Right hindlimb (tissue), 1 donor: ENCODE results near the gene TPCN1.

Experiments used
- DNase-seq: peaks from one replicate; pipeline ENCODE4 v3.0.0-alpha.2; 2018

TPCN1 gene

DNA sequence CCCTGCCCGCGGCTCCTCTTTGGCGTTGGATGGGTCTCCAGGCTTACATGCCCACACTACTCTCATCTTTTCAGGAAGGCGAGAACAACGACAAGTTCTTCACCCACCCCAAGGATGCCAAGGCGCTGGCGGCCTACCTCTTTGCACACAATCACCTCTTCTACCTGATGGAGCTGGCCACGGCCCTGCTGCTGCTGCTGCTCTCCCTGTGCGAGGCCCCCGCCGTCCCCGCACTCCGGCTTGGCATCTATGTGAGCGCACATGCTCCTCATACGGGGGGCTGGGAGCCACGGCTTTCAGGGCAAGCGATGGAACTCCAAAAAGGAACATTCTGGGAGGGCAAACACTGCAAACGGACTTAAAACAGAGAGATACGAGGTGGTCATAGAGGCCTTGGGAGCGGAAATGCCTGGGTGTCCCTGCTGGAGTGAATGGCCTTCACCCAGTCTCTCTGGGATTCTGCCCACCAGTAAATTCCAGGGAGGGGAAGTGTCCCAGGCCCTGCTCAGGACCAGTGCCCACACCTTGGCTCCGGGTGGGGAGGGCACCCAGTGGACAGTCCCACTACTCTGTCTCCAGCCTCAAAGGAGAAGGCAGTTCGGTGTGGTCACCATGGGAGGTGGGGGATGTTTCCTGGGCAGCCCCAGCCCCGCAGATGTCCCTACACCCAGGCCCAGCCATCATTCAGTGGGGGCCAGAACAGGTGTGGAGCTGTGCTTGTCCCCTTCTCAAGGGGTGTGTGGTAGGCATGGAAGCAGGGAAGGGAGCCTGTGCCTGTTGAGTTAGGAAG lies 45.0 kb downstream of the TPCN1 start:
- no peak for DNase-seq

GRCh38 chr12:113267621-113268020 lies 46.4 kb downstream of the TPCN1 start:
- no peak for DNase-seq

DNA sequence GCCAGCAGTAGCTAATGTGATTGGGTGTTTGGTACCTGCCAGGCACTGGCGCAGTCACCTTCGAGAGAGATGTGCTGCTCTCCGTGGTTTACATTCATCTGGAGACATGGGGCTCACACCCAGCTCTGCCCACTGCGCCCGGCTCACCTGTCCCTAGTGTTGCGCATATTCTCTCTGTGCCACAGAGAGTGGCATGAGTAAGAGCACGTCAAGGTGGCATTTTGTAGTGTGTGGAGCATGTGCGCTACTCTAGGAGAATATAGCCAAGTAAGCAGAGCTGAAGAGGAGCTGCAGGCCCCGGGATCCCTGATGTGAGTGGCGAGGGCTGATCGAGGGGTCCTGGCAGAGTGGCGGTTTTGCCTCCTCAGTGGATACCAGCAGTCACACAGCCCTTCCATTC lies 46.9 kb downstream of the TPCN1 start:
- no peak for DNase-seq

GRCh38 chr12:113268621-113269020 lies 47.4 kb downstream of the TPCN1 start:
- no peak for DNase-seq

DNA sequence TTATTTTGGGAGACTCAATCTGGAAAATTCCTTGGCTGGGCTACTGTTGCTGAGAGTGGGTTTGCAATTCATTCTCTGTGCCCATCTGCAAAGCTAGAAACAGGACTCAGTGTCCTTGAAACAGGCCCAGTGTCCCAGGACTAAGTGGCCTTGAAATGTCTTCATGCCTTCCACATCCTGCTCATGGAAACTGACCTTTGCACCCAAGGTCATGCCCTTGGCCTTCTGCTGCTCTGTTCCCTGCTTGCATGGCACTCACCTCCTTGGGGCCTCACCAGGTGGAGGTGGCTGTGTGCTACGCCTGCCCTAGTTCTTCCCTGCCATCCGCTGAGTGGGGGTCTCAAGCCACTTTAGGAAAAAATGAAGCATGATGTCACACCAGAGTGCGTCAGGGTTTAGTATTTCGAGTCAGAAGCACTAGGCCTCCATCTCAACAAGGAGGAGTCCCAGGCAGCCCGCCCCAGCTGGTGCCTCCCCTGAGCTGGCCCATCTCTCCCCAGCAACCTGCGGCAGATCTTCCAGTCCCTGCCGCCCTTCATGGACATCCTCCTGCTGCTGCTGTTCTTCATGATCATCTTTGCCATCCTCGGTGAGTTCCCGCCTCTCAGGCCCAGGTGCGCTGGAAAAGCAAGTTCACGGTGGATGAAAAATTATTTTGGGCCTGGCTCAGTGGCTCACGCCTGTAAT lies 48.1 kb downstream of the TPCN1 start:
- no peak for DNase-seq

GRCh38 chr12:113270709-113271009 lies 49.4 kb downstream of the TPCN1 start:
- no peak for DNase-seq

DNA sequence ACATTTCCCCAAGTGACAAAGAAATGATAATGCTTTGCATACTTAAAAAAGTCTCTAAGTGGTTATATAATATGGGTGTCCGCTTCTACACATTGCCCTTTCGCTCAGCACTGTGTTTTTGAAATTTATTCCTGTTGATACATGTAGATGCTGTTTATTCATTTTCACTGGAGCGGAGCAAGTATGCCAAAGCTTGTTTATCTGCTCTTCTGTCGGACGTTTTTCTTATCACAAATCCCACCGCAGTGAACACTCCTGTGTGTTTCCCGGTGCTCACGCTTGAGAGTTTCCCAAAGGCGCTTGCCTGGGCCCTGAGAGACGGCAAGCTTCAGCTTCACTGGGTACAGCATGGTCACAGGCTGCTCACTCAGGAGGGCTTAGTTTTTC lies 50.2 kb downstream of the TPCN1 start:
- no peak for DNase-seq

DNA sequence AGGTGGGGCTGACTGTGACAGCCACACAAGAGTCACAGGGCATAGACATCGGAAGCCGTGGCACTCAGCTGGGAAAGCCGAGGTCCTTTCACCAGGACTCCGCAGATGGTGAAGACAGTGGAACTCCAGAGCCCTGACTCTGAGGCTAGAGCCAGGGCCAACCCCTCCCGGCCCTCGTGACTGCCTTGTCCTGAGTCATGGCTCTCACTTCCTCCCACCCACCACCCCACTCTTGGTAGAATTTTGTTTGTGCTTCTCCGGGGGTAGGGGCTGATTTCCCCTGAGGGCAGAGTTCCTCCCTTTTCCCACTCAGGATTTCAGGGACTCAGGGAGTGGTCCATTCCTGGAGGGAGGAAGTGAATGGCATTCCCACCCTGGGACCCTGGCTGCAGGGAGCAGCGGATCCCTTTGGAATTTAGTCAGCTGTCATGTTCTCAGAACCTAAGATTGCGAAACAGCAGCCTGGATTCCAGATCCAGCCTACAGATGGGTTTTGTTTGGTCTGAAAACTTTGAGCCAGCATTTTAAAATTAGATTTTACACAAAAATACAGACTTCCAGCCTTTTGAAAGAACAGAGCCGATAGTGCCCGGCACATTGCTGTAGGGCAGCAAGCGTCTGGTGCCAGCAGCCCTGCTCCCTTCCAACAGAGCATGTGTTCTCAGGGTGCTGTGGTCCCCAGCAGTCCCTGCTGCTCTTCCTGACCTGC lies 50.7 kb downstream of the TPCN1 start:
- DNase-seq: peak; percentile 65

DNA sequence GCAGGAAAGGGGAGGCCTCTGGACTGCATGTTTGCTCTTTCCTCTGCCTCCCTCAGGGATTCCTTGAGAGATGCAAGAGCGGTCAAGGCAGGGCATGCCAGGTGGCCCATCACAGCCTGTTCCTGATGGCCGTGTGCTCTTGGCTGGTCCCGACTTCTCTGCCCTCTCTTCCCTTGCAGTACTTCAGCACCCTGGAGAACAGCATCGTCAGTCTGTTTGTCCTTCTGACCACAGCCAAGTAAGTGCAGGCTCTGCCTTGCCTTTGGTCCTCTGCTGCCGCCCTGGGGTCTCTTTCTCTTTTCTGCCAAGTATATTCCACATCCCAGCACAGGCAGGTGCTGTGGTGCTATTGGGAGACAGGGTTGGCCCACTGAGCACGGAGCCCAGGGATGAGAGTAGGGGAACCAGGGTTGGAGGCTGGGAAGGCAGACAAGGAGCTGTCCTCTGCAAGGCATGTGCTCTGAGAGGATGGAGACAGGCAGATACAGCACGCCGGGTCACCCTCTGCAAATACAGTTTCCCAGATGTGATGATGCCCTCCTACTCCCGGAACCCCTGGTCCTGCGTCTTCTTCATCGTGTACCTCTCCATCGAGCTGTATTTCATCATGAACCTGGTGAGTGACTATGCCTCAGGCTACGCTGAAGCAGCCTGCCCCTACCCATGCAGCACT lies 51.9 kb downstream of the TPCN1 start:
- DNase-seq: no peak

- DNase-seq: no peak
Measured at GRCh38 chr12:113274848-113275247, 53.6 kb downstream of the TPCN1 start.

DNA sequence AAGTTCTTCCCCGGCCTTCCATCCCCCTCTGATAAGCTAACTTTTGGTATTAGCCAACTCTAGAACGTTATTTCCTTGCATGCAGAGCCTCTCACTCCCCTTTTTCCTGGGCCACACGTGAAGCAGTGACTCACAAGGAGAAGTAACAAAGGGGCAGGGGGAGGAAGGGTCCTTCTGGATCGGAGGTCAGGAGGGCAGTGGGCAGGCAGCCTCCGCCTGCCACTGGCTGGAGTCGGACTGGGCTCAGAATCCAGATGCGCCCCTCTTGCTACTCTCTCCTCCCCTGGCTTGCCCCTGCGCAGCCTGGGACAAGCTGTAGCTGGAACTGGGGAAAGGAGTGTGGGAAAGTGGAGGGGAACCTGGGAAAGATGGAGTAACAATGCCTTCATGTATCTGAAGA lies 55.0 kb downstream of the TPCN1 start:
- no peak for DNase-seq

GRCh38 chr12:113276946-113277500 lies 55.8 kb downstream of the TPCN1 start:
- DNase-seq: no peak

DNA sequence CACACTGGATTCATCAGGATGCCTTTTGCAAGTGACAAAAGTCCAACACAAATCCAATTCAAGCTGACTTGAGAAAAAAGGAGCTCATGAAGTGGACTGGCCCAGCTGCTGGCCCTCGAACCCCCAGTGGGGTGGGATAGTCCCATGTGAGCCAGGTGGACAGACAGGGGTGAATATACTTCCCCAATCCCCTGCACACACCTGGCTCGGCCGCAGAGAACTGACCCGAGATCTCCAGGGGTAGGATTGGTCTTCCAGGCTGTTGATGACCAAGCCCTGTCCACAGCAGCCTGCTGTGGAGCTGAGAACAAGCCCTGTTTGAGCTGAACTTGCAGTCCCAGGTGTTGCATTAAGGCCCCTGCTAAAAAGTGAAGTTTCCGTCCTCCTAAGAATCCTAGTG lies 56.2 kb downstream of the TPCN1 start:
- no peak for DNase-seq

DNA sequence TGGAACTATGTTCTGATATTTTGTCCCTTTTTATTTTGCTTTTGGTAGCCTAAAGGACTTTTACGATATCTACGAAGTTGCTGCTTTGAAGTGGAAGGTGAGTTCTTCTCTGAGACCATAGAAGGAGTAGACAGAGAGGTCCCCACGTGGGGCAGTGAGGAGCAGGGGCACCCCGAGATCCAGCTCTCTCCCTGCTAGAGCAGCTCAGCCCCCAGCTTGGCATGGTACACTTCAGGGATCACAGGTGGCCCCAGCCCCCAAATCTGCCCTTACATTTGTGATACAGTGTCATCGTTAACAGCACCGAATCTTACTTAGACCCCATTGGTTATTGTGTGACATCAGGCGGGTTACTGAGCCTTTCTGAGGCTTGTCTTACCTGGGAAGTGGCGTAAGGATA lies 56.9 kb downstream of the TPCN1 start:
- DNase-seq: no peak

DNA sequence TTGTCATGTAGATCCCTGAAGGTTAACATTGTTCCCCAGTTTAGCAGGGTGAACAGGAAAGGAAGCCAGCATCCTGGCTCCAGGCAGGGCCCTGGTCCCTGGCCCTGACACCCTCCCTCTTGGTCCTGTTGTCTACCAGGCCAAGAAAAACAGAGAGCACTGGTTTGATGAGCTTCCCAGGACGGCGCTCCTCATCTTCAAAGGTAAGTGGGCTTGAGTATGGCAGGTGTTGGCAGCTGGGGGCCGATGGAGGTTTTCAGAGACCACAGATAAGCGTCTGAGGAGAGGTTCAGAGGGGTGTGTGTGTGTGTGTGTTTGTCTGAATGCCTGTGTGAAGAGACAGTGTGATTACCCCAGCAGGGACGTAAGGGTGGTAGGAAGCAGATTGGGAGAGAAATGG lies 57.4 kb downstream of the TPCN1 start:
- DNase-seq: no peak

GRCh38 chr12:113284751-113285150 lies 63.5 kb downstream of the TPCN1 start:
- no peak for DNase-seq

DNA sequence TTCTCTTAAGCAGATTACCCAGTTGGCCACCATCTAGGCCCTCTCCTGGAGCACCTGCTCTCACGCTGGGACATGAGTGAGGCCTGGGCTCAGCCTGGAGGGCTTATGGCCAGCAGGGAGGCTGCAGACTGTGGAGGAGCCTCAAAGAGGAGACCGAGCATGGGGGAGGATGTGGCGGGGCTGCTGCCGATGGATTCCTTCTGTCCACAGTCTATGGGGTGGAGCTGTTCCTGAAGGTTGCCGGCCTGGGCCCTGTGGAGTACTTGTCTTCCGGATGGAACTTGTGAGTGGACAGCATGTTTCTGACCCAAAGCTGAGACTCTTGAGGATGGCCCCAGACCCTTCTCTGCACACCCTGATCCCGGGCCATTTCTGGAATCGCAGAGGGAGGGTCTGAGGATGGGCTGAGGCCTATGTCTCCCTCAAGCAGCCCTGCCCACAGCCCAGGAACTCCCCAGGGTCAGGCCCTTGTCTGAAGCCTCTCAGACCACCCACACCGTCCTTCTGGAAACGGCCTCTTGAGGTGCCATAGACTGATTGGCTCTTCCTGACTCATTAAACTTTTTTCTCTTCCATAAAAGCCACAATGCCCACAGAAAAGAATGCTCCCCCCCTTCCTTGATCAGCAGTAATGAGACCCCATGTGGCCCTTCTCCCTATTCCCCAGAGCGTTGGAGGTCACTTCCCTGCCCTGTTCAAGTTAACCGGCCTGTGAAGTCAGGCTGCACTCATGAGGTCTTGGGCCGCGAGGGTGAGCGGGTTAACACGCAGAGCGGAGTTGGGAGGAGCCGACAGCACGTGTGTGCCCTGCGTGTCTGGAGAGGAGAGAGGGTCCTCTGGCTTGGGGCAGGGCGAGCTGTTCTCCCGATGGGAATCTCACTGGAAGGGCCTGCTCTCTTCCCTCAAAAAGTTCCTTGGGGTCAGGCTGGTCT lies 64.7 kb downstream of the TPCN1 start:
- DNase-seq: no peak

GRCh38 chr12:113286712-113287111 lies 65.4 kb downstream of the TPCN1 start:
- DNase-seq: no peak

GRCh38 chr12:113287146-113287898 lies 66.1 kb downstream of the TPCN1 start:
- DNase-seq: no peak

DNA sequence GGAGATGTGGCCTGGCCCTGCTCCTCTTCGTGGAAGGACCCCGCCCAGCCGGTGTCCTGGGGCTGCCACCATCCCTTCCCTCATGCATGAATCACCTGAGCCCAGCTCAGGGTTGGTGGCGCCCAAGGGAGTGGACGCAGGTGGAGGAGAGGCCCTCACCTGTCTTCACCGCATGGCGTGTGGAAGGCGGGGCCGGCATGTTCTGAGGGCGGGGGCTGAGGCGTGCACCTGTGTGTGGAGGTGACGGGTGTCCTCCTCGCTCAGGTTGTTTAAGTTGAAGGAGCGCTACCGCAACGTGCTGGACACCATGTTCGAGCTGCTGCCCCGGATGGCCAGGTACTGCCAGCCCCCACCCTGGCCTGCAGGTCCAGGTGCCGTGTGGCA lies 66.6 kb downstream of the TPCN1 start:
- DNase-seq: no peak

- no peak for DNase-seq
Measured at GRCh38 chr12:113289361-113289760, 68.1 kb downstream of the TPCN1 start.
